HG02678 (cell line): ENCODE results near the gene TUBB2B.
"Not testable (repeated sequence)": the region's sequence is repeated elsewhere in the genome, so short reads cannot be mapped to it uniquely, and the experiment has no call there.

Experiments used
- ATAC-seq: cut with Tn5 transposase; IDR thresholded peaks from one replicate; pipeline ENCODE4 v1.9.1; 2021; ENCODE audit warnings: mild to moderate bottlenecking, moderate library complexity; ENCODE audit not compliant: unreplicated experiment

TUBB2B gene

DNA sequence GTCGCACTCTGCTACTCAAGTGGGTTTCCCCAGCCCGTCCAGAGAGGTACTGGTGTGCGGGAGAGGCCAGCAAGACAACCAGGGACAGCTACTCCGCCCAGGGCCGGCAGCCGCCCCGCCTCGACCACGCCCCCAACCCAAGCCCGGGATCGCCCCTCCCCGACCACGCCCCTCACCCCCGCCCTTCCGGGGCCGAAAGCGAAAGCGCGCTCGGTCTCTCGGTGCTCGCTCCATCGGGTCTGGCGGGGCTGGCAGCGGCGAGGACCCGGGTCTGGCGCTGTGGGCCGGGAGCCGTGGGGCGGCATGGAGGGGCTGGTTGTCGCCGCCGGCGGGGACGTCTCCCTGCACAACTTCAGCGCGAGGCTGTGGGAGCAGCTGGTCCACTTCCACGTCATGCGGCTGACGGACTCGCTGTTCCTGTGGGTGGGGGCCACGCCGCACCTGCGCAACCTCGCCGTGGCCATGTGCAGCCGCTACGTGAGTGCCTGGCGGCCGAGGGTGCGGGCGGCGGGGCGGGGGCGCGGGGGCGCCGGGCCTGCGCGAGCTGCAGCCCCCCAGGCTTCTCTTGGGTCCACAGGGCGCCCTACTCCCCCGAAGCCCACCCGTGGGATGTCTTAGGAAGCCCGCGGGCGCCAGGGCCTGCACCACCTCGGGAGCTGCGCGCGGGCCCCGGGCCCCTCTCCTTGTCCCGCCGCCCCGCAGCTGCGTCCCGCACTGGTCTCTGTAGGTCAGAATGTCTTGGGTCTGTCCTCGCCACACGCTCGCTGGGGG, 31.5 kb upstream of the TUBB2B start, which contains the start of gene PSMG4:
TSS of gene PSMG4 (plus strand) at position 228 of the 771 bp plus-strand sequence. CDS start at position 304, 76 bp downstream.
- peak; percentile 79 for ATAC-seq

DNA sequence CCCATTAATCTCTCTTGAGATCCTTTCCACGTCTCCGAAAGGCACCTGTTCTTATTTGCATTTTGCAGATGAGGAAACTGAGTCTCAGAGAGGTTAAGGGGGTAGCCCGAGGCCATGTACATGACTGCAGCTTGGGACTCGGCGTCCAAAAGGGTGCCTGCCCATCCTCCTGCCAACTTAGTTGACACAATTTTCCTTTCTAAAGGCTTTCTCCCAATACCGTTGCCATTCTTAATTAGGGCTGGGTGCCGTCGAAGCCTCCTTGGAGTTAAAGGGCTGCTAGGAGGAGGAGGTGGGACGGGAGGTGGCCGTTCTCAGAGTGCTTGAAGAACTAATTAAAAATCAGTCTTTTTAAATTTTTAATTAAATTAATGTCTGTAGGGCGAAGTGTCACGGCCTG, 30.7 kb upstream of the TUBB2B start:
- no peak for ATAC-seq

DNA sequence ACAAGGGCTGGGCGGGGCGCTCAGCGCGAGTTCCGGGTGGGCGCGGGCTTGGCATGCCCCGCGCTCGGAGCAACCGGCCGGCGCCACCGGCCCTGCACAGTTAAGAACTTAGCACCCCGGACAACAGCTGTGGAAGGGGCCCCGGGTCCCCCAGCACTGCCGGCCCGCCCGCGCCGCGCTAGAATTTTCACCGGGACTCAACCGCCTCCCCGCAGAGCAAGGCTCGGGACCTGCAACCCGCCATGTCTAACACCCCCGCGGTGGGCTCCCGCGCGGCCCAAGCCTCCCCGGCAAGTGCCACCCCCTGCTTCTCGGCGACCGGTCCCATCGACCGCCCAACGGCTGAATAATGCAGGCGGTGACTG, 26.1 kb upstream of the TUBB2B start:
- no peak for ATAC-seq

DNA sequence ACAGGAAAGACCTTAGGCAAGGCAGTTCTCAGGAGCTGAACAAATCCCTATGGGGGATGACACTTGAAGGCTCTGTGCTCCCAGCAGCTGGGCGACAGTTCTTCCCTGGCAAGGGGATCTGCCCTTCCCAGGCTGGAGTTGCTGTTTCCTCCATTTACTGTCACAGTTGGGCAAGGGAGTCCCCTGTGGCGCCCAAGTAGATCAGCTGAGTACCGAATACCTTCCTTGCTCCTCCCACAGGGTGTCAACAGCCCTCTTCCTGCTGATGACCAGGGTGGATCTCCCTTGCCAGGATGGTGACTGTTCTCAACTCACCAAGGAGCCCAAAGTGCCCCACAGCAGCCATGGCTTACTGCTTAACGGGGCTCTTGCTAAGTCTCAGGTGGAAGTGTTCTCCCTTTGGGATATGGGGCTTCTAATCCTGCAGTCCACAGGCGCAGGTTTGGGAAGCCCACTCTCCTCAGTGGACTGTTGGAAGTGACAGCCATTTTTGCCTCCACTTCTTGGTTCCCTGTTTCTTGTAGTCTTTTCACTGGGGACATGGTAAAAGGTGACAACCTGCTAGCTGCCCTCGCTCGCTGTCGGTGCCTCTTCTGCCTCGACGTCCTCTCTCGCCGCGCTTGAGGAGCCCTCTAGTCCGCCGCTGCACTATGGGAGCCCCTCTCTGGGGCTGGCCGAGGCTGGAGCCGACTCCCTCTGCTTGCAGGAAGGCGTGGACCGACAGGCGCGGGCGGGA, 25.6 kb upstream of the TUBB2B start:
- no peak for ATAC-seq

DNA sequence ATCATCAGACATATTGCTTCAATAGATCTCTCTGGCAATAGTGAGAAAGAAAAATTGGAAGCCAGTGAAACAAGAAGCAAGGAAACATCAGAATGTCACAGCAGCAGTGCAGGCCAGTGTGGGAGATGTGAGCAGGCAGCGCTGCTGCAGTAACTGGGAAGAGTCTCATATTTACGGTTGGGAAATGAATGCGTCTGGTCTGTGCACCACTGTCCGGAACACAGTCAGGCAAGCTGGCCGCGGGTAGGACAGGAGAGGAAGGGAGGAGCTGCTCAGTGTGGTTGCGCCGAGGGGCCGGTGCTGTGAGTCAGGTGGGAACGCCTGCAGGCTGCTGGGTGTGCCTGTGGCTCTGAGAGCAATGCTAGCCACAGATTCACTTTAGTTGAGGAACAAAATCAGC, 24.9 kb upstream of the TUBB2B start:
- ATAC-seq, result no peak

DNA sequence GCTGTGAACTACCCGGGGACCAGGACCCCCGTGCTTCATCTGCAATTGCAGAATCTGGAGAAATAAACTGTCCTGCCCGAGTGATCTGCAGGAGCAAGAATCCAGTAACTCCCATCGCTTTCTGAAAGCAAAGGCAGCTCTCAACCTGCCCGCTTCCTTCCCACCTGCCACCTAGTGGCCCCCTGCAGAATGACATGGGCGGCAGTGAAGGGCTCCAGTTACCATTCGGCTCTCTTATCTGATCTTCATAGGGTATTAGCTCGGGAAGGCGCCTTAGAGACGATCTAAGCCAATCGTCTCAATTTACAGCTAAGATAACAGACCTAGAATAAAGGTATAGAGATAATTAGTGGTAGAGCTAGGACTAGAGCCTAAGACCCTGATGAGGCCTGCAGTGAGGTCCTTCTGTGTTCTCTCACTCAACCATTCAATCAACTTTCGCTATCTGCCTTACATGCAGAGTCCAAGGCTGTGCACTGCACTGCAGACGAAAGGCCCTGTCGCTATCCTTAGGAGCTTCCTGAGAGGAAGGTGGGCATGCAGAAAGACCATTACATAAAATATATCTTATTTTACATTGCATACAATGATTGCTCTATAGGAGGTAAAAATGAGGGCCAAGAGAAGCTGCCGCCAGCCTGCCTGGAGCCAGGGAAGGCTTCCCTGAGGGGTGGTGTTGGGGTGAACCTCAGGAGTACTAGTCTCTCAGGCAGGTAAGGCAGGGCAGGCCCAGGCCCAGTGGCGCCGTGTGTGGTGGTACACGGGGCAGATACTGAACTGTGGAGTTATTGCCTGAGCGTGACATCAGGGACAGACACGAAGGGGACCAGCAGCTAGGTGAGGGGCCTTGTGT, 24.2 kb upstream of the TUBB2B start:
- peak; percentile 72 for ATAC-seq

DNA sequence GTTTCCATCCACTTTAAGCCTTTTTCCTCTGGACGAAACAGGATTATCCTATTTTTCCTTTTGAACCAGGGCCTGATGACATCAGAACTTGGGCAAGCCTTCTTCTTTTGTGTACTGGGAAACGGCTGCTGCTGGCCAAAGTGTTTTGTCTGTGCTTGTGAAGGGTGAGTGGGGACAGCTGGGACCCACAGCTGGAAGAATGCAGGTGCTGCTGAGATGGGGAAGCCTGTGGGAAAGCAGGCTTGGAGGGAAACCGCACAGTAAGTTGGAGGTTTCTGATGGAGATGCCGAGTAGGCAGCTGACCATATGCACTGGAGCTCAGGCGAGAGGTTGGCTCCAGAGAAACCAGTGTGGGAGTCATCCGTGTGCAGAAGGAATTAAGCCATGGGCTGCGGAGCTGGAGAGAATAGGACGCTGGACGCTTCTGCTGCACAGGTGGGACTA, 22.8 kb upstream of the TUBB2B start:
- ATAC-seq, result no peak

DNA sequence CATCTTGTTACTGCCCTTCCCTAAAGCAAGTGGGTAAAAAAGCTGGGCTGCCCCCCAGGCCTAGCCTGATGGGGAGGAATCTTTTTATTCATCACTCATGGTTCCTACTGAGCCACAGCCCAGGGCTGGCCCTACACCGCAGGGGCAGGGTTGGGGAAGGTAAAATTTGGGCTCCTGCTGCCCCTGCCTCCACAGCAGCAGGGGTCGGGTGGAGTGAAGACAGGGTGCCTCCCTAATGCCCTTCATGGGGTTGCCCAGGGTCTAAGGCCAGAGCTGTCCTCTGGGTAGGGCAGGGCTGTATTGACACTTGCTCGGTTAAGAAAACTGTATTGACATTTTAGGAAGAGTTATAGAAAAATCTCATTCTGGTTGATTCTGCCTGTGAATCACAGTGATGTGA, 22.4 kb upstream of the TUBB2B start:
- no peak for ATAC-seq

DNA sequence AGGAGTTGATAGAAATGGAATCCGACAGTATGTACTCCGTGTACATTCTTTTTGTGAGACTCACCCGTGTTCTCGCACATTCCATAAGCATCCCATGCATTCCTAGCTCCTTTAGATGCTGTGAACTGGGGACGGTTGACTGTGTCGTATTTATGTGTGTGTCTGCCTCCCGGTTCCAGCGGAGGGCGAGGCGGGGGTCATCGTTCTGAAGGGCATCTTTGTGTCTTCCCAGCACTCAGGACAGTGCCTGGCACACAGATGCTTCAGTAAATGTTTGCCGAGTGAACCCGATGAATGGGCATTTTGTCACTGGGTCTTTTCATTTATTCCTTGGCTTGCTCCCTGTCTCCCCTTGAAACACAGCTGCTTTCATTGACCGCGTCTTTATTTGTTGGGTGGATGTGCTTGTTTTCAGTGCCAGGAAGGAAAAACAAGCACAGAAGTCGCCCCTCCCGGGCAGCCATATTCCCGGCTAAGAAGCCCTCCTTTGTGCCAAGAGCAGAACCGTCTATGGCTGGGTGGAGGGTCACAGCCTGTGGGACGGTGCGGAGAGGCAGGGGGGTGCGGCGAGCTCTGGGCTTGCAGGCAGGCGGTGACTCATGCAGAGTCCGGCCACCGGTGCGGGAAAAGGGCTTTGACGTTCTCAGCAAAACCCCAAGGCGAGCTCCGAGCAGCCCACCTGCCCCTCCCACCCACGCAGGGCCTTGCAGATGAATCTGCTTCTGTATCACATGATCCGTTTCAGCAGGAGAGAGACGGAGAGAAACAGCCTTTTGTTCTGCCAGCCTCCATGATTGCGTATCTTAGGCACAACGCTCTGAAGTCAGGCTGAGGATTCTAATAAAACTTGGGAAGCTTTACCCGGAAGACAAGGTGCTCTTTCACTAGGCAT, 20.0 kb upstream of the TUBB2B start:
- ATAC-seq, result no peak

DNA sequence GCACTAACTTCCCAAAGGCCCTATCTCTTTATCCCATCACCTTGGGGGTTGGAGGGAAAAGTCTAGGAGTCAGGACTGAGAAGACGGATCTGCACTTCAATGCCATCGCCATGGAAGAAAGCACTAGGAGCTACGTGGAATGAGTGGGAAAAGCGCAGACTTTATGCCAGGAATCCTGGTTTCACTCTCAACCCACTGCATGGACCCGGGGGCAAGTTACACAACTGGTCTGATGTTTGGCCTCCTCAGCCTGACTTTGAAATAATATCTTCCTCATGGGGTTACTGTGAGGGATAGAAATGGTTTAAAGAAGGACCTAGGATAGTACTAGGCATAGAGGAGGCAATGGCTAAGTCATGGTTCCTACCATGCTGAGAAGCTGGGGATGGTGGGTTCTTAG, 17.8 kb upstream of the TUBB2B start:
- no peak for ATAC-seq

DNA sequence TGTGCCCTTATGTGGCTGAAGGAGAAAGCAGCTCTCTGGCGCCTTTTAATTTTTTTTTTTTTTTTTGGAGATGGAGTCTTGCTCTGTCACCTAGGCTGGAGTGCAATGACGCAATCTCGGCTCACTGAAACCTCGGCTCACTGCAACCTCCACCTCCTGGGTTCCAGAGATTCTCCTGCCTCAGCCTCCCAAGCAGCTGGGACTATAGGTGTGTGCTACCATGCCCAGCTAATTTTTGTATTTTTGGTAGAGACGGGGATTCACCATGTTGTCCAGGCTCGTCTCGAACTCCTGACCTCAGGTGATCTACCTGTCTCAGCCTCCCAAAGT, 17.3 kb upstream of the TUBB2B start:
- not testable (repeated sequence) for ATAC-seq

DNA sequence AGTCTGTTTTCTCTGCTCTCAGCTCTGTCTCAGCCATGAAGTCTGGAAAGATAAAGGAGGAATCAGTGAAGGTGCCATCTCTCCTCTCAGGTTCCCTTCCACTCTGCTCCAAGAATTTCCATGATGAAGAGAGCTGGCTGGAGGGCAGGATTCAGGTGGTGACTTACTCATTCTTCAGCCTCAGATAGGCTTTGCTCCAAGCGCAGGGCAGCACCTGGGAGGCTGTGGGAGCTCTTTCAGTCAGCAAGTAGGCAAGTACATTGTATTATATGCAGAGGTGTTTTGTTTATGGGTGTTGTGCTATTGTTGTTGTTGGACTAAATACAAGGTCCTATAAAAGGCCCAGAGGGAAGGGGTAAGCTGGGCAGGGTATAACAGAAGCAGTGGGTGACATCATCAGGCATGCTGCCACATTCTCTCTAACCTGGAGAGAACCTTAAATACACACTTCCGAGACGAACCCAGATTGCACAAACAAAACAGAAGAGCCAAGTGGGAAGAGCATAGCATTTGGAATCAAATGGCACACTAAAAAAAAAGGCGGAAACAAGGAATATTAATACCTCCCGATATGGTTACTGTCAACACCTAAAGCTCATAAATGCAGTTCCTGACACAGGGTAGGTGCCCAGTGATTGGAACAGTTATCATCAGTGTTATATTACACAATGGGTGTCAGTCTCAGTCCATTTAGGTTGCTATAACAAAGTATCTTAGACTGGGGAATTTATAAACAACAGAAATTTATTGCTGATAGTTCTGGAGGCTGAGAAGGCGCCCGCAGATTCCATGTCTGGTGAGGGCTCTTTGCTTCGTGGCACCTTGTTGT, 16.8 kb upstream of the TUBB2B start:
- ATAC-seq, result no peak

DNA sequence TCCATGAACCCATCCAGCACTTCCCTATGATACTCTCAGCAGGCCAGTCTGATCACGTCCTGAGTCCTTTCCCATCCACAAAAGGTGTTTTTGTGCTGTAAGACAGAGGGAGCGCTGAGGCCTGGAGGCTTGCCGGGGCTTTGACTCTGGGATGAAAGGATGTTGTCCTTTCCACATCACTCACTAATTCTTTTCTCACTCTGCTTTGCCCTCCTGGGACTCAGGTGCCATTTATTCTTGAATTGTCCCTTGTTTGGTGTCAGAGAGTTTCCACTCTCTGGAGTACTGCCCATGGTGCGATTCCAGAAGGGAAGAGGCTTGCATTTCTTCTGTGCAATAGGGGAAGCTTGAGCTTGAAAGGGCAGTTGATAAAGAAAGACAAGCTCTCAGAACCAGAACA, 15.3 kb upstream of the TUBB2B start:
- ATAC-seq, result no peak

DNA sequence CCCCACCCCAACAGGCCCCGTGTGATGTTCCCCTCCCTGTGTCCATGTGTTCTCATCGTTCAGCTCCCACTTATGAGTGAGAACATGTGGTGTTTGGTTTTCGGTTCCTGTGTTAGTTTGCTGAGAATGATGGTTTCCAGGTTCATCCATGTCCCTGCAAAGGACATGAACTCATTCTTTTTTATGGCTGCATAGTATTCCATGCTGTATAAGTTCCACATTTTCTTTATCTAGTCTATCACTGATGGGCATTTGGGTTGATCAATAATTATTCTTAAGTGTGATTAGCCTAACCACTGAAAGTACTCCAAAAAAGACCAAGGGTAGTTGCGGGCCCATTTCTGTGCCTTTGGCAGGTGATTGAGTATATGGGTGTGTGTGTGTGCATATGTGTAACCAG, 14.3 kb upstream of the TUBB2B start:
- not testable (repeated sequence) for ATAC-seq

DNA sequence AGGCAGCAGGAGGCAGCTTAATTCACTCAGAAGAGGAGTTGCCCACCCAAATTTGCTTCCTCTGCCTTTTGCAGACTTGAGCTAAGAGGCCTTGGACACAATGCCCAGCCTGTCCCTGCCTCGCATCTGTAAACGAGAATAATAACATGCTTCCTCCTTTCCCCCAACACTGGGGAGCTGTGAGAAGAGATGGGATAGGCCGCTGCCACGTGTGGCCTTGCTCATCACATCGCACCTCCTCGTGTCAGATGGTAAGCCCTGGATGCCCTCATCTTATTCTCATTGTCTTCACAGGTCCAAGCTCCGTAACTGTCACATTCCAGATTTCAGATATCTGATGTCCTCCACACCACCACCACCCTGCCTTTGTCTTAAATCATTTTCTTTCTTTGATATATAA, 13.1 kb upstream of the TUBB2B start:
- ATAC-seq, result no peak

DNA sequence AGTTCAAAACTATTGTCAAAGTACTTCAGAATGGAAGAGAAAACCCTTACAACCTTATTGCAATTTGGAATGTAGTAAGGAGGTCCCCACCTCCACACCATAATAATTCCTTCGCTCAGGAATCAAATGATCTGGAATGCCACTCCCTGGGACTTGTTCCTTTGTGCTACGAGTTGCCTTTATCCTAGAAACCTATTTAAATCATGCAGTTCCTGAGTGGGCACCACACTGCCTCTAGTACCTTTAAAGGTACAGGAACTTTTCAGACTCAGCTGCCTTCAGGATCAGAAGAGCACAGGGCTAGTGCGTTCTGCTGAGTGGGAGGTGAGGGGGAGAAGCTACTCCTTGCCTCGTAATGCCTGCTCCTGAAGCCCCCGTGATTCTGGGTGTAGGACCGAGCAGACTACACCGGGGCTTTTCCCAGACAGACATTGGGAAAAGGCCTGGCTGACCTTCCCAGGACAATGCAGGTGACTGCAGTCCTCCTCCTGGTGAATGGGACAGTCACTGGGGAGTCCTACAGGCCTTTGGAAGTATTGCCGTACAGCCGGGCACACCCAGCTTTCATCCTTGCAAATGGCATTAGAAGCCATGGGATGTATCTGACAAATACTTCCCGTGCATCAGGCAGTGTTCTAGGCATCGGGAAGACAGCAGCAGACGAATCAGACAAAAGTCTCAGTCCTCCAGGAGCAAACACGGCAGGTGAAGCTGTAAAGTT, 11.8 kb upstream of the TUBB2B start:
- ATAC-seq, result no peak

DNA sequence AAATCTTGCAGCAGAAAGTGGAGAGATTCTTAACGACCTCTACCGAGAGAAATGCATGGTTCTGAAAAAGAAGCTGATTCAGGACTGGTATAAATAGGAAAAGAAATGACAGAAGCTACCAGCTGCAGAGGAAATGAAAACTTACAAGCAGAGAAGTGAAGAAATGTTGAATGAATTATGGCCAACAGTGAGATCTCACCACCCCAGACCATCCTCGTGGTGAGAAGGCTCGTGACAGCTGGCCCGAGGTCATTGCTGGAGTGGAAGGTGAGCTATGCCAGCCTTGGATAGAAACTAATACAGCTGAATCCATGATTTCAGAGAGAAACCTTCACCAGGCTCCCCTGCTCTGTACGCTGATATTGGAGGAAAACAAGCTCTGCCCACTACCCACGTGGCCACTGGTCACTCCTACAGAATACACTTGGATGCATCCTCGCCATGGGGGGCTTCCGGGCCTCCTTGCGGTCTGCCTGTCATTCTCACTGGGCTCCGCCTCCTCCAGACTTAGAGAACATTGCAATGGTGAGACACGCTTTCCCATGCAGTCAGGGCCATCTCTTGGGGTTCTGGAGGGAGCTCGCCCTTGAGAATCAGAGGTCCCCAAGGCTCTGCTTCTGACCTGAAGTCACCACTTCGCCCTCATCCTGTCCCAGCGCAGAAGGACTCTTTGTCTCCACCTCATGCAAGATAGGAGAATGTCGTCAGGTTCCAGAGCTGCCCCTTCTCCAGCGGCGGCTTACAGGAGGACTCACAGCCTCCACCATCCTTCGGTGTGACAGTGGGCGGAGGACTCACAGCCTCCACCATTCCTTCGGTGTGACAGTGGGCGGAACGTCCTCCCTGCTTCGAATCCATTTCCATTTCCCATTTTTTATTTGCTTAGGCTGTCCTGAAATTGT, 10.6 kb upstream of the TUBB2B start:
- no peak for ATAC-seq

DNA sequence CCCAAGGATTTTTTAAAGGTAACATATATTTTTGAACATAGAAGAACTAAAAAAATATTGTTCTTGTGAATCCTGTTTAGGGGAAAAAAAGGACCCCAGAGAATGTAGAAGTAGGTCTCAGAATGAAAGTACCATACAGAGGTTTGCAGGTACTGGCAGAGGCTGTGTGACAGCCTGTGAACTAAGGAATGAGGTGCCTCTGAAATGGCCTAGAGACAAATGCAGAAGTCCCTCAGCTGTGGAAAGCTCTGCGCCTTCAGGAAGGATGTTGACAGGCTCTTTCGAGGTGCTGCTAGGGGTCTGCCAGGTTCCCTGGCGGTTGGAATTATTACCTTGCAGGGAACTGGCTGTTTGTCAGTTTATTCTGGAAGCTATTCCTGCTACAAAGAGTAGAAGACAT, 8.6 kb upstream of the TUBB2B start:
- ATAC-seq, result no peak
